Stimulated activated CD8-positive, alpha-beta memory T cell treated with anti-CD3 and anti-CD28 coated beads, Interleukin-7, amount 100 ng/mL, for 1 hour (primary cell): ENCODE results near the gene FAM240B.

Experiments
- DNase-seq, 2 donors: peaks; one replicate each; pipeline ENCODE4 v3.0.0-alpha.2; 2020; ENCODE audit warnings: low read depth in 2 of 2

Gene FAM240B

GRCh38 chr9:38720083-38720745 lies at the start of gene FAM240B:
Gene FAM240B, minus strand, starts transcription at chr9:38720133. Its CDS starts 16,134 bp downstream, at chr9:38703999.
- DNase-seq = no peak

GRCh38 chr9:38768351-38768761 lies 48.4 kb upstream of the FAM240B start:
- no peak for DNase-seq

DNA sequence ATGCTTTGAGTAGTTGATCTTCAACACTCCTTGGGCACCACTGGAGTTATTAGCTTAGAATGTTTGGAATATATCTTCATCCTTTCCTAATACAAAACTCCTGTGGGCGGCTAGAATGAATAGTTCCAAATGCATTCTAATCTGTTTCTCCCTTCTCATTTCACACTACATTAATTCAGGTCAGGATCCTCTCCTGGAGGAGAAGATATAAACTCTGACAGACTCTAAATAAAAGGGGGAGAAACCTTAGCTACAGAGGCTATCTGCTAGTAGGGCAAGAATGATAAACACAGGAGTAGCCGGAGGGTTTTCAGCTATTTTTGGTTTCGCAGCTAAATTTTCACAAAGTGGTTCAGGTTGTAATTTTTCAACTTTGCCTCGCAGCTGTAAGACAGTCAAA lies 45.2 kb upstream of the FAM240B start:
- no peak for DNase-seq

GRCh38 chr9:38761999-38762398 lies 42.1 kb upstream of the FAM240B start:
- DNase-seq = no peak

DNA sequence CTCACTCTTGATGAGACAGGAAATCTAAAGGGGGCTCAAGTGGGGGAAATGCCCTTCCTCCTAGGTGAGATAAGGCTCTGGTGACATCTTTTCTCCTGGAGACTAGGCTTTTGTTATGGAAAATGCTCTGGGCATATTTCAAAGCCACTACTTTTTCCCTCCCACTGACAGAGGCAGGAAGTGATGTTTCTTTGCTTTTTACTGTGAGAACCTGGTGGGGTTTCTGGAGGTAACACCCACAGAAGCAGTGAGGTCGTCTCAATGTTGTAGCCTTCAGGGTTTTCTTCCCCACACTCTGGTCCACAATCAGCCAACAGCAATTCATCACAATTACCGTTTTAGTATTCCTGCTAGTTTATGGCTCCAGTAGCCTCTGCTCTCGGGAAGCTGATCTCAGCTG lies 41.4 kb upstream of the FAM240B start:
- DNase-seq = no peak

DNA sequence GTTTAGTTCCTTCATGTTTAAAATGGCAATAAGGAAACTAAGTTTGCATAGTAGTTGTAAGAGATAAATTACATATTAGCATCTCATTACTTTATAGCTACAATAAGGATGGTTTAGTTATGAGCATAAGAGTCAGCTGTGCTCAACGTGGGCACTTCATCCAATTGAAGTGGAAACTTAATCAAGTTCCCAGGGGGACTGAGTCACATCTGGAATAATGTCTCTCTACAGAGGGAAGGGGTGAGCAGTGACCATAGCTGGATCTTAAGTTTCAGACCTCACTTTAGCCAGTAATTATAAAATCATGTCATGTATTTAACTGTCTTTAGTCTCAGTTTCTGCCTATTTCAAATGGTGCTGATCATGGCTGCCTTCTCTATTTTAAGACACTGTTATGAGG lies 36.8 kb upstream of the FAM240B start:
- no peak for DNase-seq

DNA sequence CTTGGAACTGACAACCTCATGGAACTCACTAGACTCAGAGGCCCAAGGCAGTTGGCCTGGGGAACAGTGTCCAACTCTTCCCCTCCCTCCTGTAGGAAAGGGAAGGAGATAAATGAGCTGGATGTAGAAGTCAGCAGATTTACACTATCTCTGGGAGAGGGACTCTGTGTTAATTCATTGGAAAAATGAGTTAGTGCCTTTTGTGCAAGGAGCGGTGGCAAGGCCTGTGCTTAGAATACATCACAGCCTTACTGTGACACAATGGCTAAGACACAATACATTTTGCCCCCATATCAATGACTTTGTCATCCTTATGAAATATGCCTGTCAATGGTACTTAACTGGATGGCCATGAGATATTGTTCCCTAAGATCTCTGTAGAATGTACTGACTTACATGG lies 28.0 kb upstream of the FAM240B start:
- DNase-seq = no peak

DNA sequence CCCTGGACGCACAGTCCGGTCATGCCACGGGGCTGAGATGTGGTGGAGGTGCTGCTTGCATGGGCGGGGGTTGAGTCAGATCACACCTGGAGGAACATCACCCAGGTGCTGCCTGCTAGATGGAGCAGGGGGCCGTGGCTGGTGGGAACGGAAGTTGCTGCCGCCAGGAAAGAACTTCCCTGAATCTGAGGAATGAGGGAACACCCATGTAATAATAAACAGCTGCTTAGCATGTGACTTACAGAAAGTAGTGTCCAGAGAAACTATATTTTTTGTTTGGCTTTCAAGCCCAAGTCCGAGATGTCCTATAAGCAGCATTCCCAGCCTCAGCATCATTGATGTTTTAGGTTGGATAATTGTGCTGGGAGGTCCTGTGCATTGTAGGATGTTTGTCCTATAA lies 27.1 kb upstream of the FAM240B start:
- DNase-seq = no peak

GRCh38 chr9:38746303-38746702 lies 26.4 kb upstream of the FAM240B start:
- no peak for DNase-seq

GRCh38 chr9:38744484-38744883 lies 24.6 kb upstream of the FAM240B start:
- no peak for DNase-seq

DNA sequence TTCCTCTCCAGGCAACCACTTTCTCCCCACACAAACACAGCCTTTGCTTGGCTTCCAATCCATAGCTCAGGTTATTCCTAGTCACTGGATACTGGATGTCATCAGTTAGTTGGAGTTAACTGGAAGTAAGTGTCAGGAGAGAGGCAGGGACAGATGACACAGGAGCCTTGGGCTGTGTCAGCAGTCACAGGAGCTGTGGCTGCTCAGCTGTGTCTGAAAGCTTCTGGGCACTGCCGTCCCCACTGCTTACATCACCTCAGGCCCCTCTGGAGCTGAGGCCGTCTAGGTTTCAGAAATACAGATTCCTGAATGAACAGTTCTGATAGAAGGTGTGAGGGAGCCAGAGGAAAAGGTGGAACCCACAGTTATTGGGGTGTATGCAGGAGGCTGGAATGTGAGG lies 17.3 kb upstream of the FAM240B start:
- no peak for DNase-seq

- no peak for DNase-seq
Measured at GRCh38 chr9:38734831-38735230, 14.9 kb upstream of the FAM240B start.

DNA sequence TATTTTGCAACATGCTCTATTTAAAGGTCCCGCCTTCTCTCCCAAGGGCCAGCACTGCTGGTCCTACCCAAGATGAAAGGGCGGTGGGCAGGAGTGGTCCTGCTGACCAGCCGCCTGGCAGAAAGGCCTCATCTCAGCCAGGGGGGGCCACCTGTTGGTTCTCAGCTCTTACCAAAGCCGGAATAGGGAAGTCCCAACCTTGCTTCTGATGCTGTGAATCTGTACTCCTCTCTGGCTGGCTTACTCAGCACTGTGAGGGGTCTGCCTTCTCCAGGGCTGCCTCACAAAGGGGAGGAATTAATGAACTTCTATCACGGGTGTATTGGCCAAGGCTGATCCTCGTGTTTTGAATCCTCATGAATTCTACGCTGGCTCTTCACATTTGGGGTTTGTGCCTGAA lies 13.6 kb upstream of the FAM240B start:
- DNase-seq = no peak

- DNase-seq = no peak
Measured at GRCh38 chr9:38732885-38733284, 13.0 kb upstream of the FAM240B start.

DNA sequence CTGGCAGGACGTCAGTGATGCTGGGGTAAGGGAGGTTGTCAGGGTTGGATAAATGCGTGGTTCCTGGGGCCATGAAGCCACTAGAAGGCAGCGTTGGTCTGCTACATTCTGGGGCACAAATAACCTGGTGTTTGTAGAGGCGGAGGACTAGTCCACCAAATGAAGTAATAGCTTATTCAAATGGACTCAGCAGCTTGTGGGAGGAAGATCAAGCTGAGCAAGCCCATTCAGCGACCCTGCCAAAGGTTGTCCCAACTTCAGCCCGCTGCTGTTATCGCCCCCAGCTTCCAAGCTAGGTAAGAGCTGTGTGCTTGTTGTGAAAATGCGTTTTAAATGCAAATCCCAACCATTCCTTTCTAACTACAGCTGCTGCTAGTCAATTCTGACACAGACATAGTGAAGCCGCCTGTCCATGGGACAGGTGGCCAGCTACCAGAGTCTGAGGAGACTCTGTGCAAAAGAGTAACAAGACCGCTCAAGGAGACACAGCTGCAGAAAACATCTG lies 7.6 kb upstream of the FAM240B start:
- no peak for DNase-seq

- DNase-seq = no peak
Measured at GRCh38 chr9:38724754-38725153, 4.8 kb upstream of the FAM240B start.

- DNase-seq = no peak
Measured at GRCh38 chr9:38718148-38718547, 1.8 kb downstream of the FAM240B start.

DNA sequence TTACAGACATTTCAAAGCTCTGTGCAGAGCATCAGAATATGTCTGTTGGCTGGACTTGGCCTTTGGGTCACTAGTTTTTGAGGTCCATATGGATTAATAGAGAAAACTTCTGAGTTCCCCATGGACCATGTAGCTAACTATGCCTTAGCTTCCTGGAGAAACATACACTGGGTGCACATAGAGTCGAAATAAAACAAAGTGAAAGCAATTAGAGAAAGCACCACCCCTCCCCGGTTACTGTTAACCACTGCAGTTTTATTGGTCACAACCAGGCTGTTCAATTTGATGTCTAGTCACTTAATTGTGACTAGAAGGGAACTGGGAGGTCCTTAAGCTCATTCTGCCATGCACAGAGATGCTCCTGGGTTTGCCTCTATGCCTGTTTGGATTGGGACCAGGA lies 4.2 kb downstream of the FAM240B start:
- DNase-seq = no peak

DNA sequence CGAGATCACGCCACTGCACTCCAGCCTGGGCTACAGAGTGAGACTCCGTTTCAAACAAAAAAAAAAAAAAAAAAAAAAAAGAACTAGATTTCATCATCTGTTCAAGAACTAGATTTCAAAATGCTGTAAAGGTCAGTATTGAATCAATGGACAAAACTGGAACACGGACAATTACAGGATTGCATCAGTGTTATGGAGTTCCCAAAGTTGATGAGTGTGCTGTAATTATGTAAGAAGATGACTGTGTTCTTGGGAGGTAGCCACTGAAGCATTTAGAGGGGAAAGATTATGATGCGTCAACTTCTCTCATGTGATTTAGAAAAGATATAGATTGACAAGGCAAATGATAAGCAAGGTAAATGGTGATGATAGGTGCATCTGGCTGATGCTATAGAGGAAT lies 6.5 kb downstream of the FAM240B start:
- no peak for DNase-seq

DNA sequence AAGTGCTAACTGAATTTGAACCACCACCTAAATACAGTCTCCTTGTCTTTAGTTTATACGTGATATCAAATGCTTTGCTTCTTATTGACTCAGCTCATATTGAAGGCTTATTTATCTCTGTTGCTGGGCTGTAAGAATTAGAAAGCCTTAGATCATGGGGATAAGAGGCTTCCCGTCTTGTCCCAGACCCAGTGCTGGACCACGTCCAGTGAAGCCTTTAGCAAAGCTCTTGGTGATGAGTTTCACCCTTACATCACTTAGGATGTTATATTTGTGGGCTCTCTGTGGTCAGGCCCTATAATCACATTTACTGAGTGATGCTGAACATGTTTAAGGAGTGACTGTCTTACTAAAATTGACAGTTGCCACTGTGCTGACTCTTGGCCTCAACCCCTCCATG lies 11.2 kb downstream of the FAM240B start:
- DNase-seq = no peak

DNA sequence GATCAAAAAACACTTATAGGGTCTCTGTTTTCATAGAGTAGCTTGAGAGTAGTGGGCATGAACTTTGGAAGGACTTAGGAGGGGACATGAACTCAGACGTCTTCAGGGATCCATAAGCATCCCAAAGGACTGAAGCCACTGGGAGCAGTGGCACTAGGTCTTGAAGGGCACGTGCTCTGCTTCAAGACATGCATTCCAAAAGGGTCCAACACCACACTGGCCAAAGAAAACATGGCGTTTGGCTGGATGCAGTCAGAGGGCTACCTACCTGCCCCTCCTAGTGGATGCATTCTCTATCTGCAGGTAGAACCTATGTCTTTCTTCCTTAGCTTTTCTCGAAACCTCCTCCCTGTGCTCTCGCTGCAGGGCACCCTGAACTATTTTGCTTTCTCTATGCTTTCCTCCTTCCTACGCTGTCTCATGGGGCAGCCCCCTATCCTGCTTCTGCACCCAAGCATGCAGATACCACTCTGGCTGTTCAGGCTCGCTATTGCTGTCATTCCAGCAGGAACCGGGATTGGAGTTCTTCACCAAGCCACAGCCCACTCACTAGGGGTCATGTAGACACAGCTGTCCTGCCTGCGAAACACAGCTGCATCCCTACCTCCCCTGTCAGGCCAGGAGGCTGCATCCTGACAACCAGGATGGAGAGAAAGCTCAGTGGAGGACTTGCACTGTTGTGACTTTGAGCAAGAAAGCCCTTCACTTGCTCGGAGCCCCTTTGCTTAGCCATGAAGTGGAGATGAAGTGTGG lies 11.9 kb downstream of the FAM240B start:
- no peak for DNase-seq

GRCh38 chr9:38706493-38706892 lies 13.4 kb downstream of the FAM240B start:
- no peak for DNase-seq

DNA sequence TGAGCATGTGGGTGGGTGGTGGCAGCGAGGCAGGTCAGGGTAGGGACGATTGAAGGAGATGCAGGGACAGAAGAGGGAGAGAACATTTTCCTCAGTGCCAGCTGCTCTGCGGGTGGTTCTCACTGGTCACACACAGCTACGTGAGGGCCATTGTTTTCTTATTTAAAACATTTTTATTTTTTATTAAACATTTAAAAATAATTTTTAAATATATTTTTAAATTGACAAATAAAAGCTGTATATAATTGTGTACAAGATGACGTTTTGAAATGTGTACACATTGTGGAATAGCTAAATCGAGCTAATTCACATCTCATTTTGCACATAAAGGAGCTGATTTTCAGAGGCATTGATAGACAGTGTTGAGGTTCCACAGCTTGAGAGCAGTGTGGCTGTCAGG lies 14.0 kb downstream of the FAM240B start:
- DNase-seq = no peak
